H1 (cell line): Measurements from ENCODE around the gene STK31. TPM values are rescaled to one million over a fixed set of nuclear protein-coding genes. Genes with fewer than 3 reads are reported as not detected.

ENCODE experiments used
- ASH2L ChIP-seq: fragments of 200-600, 300-600 bp; sonication (generic); IDR thresholded peaks from one replicate; pipeline ENCODE4 v1.7.1; 2017; ENCODE audit warnings: low read length
- CHD2 ChIP-seq: IDR thresholded peaks from 2 replicates; pipeline ENCODE4 v1.6.1; 2012; ENCODE audit warnings: low read length, improper control_type of control experiment
- CREB1 ChIP-seq: IDR thresholded peaks from 2 replicates; pipeline ENCODE4 v1.6.1; 2012; ENCODE audit warnings: inconsistent platforms
- CTBP2 ChIP-seq: IDR thresholded peaks from 2 replicates; pipeline ENCODE4 v1.7.0; 2011; ENCODE audit warnings: borderline replicate concordance, mild to moderate bottlenecking, moderate library complexity, mixed read lengths, low read length; ENCODE audit not compliant: insufficient read depth, insufficient read length
- GABPA ChIP-seq: IDR thresholded peaks from 2 replicates; pipeline ENCODE4 v1.6.1; 2011; ENCODE audit warnings: mild to moderate bottlenecking, low read length, moderate library complexity, borderline replicate concordance; ENCODE audit not compliant: insufficient read depth
- HDAC2 ChIP-seq, 2 experiments: fragments of 300-600 bp in 1 of 2; sonication (generic) in 1 of 2; IDR thresholded peaks; 2 replicates each; pipeline ENCODE4 v1.6.1; 2011 to 2012; ENCODE audit warnings: low read depth in 2 of 2, low read length in 2 of 2, mild to moderate bottlenecking in 2 of 2, moderate library complexity in 2 of 2, borderline replicate concordance in 1 of 2, inconsistent platforms in 1 of 2
- KDM4A ChIP-seq: IDR thresholded peaks from one replicate; pipeline ENCODE4 v1.7.1; 2012; ENCODE audit warnings: low read depth, mild to moderate bottlenecking, moderate library complexity, low read length, inconsistent platforms; ENCODE audit not compliant: severe bottlenecking
- RBBP5 ChIP-seq: IDR thresholded peaks from 2 replicates; pipeline ENCODE4 v1.7.1; 2012; ENCODE audit warnings: low read depth, mild to moderate bottlenecking, inconsistent platforms, low read length, moderate library complexity, borderline replicate concordance
- RNF2 ChIP-seq: fragments of 200-900, 300-1000 bp; sonication (generic); IDR thresholded peaks from 2 replicates; pipeline ENCODE4 v1.7.1; 2016; ENCODE audit warnings: borderline replicate concordance, low read depth, mild to moderate bottlenecking, antibody characterized with exemption, low read length; ENCODE audit not compliant: poor library complexity, severe bottlenecking; ENCODE audit errors: missing control alignments
- SIRT6 ChIP-seq: IDR thresholded peaks from one replicate; pipeline ENCODE4 v1.7.1; 2012; ENCODE audit warnings: low read length, inconsistent platforms
- SIX5 ChIP-seq: IDR thresholded peaks from 2 replicates; pipeline ENCODE4 v1.6.1; 2011; ENCODE audit warnings: mild to moderate bottlenecking, low read depth, low read length
- SP2 ChIP-seq: IDR thresholded peaks from 2 replicates; pipeline ENCODE4 v1.6.1; 2012; ENCODE audit warnings: mild to moderate bottlenecking, low read length, inconsistent platforms
- SP4 ChIP-seq: IDR thresholded peaks from 2 replicates; pipeline ENCODE4 v1.6.1; 2012; ENCODE audit warnings: low read length, inconsistent platforms
- TAF1 ChIP-seq: IDR thresholded peaks from 2 replicates; pipeline ENCODE4 v1.6.1; 2011; ENCODE audit warnings: mild to moderate bottlenecking, low read depth, low read length
- TEAD4 ChIP-seq: IDR thresholded peaks from 2 replicates; pipeline ENCODE4 v1.6.1; 2012; ENCODE audit warnings: low read depth, low read length, inconsistent platforms, mixed read lengths
- polyA plus RNA-seq, 7 experiments: library from polyadenylated mRNA; depleted of rRNA in 3 of 7; stranded (reverse) in 5 of 7; unstranded in 2 of 7; fragments of >200 nt in 5 of 7; fragments of 200-250 nt in 2 of 7; gene quantifications; 1 replicate in 5 of 7; 2 replicates in 1 of 7; 4 replicates in 1 of 7; pipeline versions ENCODE4 v1.2.1 to v1.2.3, GENCODE V29; 2011 to 2013; ENCODE audit warnings: missing spikeins in 2 of 7, mixed read lengths in 2 of 7
- total RNA-seq: library from RNA; stranded (reverse); fragmentation: NEBNext Ultra II Directional; extraction: Animal tissue kit (Norgen Biotek cat#: 25700); gene quantifications from 2 replicates; pipeline ENCODE4 v1.2.1, GENCODE V29; 2021

Gene STK31
- total and polyA plus RNA-seq, 2 of the 8 experiments (the other 6 are each of a cell fraction or from before 2014, with no cell fraction given): 0.15 to 0.32 TPM

- TF ChIP-seq CTBP2: no peak
- TF ChIP-seq RNF2: no peak
- no peak for TF ChIP-seq SIRT6
- TF ChIP-seq SP2: no peak
- TF ChIP-seq SP4: no peak
- TF ChIP-seq SIX5: no peak
- TF ChIP-seq CHD2: no peak
- TF ChIP-seq KDM4A: no peak
- no peak for TF ChIP-seq GABPA
- peak; percentile 80 for TF ChIP-seq ASH2L
- peak; percentile 51; the same call in 1 of the 2 replicates for TF ChIP-seq TAF1
- TF ChIP-seq CREB1: no peak
- peak; percentile 95 for TF ChIP-seq TEAD4
- TF ChIP-seq HDAC2 (IDR thresholded peaks at IDR 0.05; ENCODE audit: borderline replicate concordance in 1 of 2, low read depth in 2 of 2, low read length in 2 of 2): no peak
- TF ChIP-seq RBBP5: peak; percentile 59; the same call in 1 of the 2 replicates
Measured at GRCh38 chr7:23662124-23662983, 47.7 kb upstream of the STK31 start (continued).
